ENCODE data around the gene PRCP.
"Not testable (repeated sequence)": the region's sequence is repeated elsewhere in the genome, so short reads cannot be mapped to it uniquely, and the experiment has no call there.

Gene PRCP

GRCh38 chr11:82872377-82873150 lies 27.7 kb downstream of the PRCP start:
- peak in 2 of 58 donors; percentile 8 to 21 for DNase-seq

- no peak for DNase-seq
These were observed 28.6 kb downstream of the PRCP start for GRCh38 chr11:82871646-82872045.

- DNase-seq: no peak
These were observed 30.6 kb downstream of the PRCP start for GRCh38 chr11:82869657-82870056.

- peak in 46 of 58 donors; percentile 4 to 86 (median 42) for DNase-seq
These were observed 32.6 kb downstream of the PRCP start for GRCh38 chr11:82867495-82868082.

- no peak for DNase-seq
These were observed 34.4 kb downstream of the PRCP start for GRCh38 chr11:82865841-82866240.

- peak in 49 of 58 donors; percentile 3 to 82 (median 50) for DNase-seq
These were observed 36.0 kb downstream of the PRCP start for GRCh38 chr11:82864268-82864667.

GRCh38 chr11:82863209-82863608 lies 37.0 kb downstream of the PRCP start:
- no peak for DNase-seq

- no peak for DNase-seq
These were observed 37.9 kb downstream of the PRCP start for GRCh38 chr11:82862379-82862778.

GRCh38 chr11:82859750-82860149 lies 40.5 kb downstream of the PRCP start:
- DNase-seq: no peak

- peak in 3 of 58 donors; percentile 7 to 42 (median 23) for DNase-seq
These were observed 41.6 kb downstream of the PRCP start for GRCh38 chr11:82858556-82859091.

GRCh38 chr11:82858133-82858532 lies 42.1 kb downstream of the PRCP start:
- peak in 3 of 58 donors; percentile 5 to 42 (median 29) for DNase-seq

- DNase-seq: no peak
These were observed 43.1 kb downstream of the PRCP start for GRCh38 chr11:82857145-82857544.

- DNase-seq: no peak
These were observed 44.6 kb downstream of the PRCP start for GRCh38 chr11:82855616-82856015.

- DNase-seq: not testable (repeated sequence)
These were observed 45.3 kb downstream of the PRCP start for GRCh38 chr11:82854916-82855315.

GRCh38 chr11:82854242-82854641 lies 46.0 kb downstream of the PRCP start:
- no peak for DNase-seq

- DNase-seq: no peak
These were observed 51.4 kb downstream of the PRCP start for GRCh38 chr11:82848829-82849228.

- peak in 8 of 58 donors; percentile 7 to 46 (median 16) for DNase-seq
These were observed 54.6 kb downstream of the PRCP start for GRCh38 chr11:82845356-82846353.

GRCh38 chr11:82843057-82843795 lies 57.0 kb downstream of the PRCP start:
- DNase-seq: no peak

GRCh38 chr11:82842019-82842418 lies 58.2 kb downstream of the PRCP start:
- peak in 53 of 58 donors; percentile 5 to 92 (median 66) for DNase-seq

GRCh38 chr11:82837650-82838049 lies 62.6 kb downstream of the PRCP start:
- no peak for DNase-seq

GRCh38 chr11:82832983-82833382 lies 67.2 kb downstream of the PRCP start:
- DNase-seq: no peak

Data from anterior cingulate cortex (tissue), 58 donors.